ENCODE results near the gene MIX23.

MIX23 gene

DNA sequence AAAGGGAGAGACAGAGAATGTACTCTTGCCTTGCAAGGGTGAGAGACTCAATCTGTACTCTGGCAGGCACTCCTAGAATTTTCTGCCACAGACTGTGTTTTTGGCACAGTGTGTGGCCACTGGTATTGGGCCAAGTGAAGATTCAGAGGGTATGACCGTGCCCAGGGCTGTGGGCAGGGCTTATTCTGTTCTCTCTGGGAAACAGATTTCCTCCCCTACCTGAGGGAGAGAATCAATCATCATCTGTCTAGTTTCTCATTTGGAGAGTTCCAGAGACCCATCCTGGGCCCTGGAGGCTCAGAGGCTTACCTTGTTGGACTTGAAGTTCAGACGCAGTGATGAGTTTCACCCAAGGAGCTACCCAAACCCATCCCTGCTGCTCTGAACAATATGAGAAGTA, 29.8 kb downstream of the MIX23 start:
- DNase-seq (ENCODE audit: low read depth in 2 of 3, low spot score in 1 of 3): no peak

DNA sequence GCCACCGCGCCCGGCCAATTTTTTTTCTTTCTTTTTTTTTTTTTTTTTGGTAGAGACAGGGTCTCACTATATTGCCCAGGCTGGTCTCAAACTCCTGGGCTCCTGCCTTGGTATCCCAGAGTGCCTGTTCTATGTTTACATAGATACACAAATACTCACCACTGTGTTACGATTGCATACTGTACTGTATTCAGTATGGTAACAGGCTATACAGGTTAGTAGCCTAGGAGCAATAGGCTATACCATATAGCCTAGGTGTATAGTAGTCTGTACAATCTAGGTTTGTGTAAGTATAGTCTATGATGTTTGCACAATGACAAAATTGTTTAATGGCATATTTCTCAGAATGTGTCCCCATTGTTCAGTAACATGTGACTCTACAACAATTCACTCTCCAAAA, 31.4 kb downstream of the MIX23 start:
- no peak for DNase-seq (ENCODE audit: low read depth in 2 of 3, low spot score in 1 of 3)

DNA sequence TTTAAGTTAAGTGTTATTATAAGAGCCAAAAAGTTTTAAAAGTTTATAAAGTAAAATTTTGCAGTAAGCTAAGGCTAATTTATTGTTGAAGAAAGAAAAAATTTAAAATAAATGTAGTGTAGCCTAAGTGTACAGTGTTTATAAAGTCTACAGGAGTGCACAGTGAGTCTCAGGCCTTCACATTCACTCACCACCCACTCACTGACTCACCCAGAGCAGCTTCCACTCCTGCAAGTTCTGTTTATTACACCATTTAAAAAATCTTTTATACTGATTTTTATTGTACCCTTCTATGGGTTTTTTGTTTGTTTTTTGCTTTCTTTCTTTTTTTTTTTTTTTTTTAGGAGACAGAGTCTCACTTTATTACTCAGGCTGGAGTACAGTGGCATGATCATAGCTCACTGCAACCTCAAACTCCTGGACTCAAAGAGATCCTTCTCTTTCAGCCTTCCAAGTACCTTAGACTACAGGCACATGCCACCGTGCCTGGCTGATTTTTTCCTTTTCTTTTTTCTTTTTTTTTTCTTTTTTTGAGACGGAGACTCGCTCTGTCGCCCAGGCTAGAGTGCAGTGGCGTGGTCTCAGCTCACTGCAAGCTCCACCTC, 32.1 kb downstream of the MIX23 start:
- DNase-seq (ENCODE audit: low read depth in 2 of 3, low spot score in 1 of 3): no peak

DNA sequence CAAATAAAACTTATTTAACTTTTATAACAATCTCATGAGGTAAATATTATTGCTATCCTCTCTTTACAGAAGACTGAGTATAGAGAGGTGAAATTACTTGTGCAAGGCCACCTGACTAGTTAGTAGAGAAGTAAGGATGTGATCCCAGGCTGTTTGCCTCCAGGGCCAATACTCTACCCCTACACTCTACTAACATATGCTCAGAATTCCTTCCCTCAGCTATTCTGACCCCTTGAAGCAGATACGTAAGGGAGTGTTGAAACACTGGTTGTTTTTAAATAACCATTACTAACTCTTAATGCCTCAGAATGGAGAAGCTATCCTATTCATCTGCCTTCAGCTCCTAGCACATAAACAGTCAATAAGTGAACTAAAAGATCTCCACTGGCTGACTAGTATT, 33.9 kb downstream of the MIX23 start:
- no peak for DNase-seq (ENCODE audit: low read depth in 2 of 3, low spot score in 1 of 3)

DNA sequence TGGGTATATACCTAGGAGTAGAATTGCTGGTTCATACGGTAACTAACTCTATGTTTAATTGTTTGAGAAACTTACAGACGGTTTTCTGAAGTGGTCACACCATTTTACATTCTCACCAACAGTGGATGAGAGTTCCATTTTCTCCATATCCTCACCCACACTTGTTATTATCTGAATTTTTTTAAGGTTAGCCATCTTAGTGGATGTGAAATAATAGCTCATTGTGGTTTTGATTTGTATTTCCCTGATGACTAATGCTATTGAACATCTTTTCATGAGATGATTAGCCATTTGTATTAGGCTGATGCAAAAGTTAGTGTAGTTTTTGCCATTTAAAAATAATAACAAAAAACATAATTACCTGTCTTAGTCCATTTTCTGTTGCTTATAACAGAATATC, 39.4 kb downstream of the MIX23 start:
- DNase-seq (ENCODE audit: low read depth in 2 of 3, low spot score in 1 of 3): no peak

DNA sequence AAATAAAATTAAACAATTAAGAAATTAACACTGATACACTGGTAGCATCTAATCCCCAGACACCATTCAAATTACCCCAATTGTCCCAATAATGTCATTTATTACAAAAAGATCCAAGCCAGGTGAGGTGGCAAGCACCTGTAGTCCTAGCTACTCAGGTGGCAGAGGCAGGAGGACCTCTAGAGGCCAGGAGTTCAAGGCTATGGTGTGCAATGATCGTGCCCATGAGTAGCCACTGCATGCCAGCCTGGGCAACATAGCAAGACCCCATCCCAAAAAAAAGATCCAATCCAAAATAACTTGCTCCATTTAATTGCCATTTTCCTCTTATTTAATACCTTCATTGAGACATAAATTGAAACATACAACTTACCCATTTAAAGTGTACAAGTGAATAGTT, 40.2 kb downstream of the MIX23 start:
- no peak for DNase-seq (ENCODE audit: low read depth in 2 of 3, low spot score in 1 of 3)

DNA sequence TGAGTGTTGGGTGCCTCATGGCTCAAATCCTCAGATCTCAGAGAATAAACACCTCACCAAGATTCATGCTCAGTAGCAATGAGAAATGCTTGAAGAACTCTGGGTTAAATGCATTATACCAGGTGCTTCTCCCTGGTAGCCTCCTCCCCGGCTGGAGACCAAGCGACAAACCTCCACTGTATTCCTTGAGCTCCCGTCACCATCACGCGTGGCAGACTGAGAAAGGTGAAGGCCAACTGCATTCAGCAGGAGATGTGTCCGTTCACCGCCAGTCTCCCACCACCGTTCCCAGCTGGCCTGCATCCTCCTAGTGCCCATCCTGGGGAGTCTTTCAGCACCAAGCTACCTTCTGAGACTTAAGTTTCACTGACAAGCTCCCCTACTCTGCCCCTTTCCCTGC, 50.5 kb downstream of the MIX23 start:
- DNase-seq (ENCODE audit: low read depth in 2 of 3, low spot score in 1 of 3): no peak

DNA sequence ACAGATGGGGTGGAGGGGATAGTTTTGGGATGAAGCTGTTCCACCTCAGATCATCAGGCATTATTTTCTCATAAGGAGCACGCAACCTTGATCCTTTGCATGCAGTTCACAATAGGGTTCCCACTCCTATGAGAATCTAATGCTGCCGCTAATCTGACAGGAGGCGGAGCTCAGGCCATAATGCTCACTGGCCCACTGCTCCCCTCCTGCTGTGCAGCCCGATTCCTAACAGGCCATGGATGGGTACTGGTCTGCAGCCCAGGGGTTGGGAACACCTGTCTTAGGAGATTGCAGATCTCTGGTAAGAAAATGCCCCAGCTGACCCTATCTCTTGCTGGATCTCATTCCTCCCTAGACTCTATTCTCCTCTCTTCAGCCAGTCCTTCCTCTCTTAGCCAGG, 51.1 kb downstream of the MIX23 start:
- DNase-seq (ENCODE audit: low read depth in 2 of 3, low spot score in 1 of 3): no peak

DNA sequence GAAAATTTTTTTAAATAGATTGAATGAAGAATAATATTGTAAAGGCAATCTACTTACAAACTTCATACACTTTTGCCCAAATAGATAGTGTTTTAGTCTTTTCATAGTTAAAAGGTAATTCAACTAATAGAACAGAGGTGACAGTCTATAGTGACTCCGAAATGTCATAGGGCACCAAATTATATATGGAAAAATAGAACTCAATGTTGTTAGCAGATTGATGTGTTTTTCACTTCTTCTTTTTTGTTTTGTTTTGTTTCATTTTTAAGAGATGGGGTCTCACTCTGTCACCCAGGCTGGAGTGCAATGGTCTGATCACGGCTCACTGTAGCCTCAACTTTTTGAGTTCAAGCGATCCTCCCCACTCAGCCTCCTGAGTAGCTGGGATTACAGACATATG, 57.3 kb downstream of the MIX23 start:
- DNase-seq (ENCODE audit: low read depth in 2 of 3, low spot score in 1 of 3): no peak

DNA sequence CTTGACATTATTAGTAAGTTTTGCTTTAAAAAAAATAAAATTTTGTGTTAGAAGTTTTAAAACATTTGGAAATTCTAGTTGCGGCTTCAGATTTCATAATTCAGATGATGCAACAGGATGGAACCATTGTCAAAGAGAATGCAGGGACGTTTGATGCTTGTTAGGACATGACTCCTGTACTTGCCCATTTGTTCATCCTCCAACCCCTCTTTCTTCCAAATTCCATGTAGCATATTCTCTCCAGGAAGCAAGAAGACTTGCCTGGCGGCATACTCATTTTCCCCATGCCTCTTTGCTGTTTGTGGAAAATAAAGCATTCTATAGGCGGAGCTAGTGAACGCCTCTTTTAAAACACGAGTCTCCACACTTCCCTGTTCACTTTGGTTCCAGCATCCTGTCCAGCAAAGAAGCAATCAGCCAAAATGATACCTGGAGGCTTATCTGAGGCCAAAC, 58.1 kb downstream of the MIX23 start, which contains the start of gene CSTA:
Gene CSTA, plus strand, starts transcription at position 378 of the 453 bp plus-strand sequence. Its CDS starts 45 bp downstream, at position 423.
- no peak for DNase-seq (ENCODE audit: low read depth in 2 of 3, low spot score in 1 of 3)

DNA sequence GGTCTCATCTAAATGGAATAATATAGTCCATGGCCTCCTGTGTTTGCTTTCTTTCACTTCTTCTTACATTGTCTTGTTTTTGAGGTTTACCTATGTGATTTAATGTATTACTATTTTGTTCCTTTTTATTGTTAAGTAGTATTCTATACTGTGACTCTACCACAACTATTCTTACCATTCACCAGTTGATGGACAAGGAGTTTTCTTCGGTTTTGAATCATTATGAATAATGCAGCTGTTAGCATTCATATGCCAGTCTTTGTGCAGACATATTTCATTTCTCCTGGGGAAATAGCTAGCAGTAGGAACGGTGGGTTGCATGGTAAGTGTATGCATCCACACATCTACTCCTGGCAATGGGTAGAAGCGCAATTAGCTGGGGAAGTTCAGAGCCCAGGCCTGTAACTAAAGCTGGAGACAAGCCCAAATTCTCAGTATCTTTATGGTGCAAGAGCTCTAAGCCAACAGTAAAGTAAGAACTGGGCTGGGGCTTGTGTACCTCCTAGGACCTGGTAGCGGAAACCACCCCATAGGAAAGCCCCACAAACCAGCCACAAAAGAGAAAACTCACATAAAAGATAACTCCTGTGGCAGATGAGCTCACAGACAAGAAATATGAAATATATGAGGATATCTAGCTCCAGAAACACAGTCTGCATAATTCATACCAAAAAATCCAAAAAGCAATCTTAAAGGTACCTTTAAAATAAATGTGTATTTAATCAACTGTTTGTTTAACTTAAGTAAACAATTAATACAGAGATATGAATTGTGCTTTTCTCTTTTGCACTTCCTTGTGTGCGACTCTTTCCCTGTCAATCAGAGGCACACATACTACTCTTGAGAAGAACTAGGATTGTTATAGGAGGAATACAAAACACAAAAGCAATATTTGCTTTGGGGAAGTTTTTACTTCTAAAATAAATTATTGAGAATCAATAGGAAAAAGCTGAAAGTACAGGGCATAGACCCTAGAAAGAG, 60.6 kb downstream of the MIX23 start:
- DNase-seq (ENCODE audit: low read depth in 2 of 3, low spot score in 1 of 3): no peak

DNA sequence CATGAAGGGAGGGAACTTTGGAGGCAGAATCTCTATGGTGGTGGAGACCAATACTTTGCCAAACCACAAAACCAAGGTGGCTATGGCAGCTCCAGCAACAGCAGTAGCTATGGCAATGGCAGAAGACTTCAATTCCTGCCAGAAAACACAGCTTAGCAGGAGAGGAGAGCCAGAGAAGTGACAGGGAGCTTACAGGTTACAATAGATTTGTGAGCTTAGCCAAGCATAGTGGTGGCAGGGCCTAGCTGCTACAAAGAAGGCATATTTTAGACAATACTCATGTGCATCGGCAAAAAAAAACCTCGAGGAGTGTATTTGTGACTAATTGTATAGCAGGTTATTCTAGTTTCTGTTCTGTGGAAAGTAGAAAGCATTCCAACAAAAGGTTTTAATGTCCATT, 64.4 kb downstream of the MIX23 start:
- no peak for DNase-seq (ENCODE audit: low read depth in 2 of 3, low spot score in 1 of 3)

DNA sequence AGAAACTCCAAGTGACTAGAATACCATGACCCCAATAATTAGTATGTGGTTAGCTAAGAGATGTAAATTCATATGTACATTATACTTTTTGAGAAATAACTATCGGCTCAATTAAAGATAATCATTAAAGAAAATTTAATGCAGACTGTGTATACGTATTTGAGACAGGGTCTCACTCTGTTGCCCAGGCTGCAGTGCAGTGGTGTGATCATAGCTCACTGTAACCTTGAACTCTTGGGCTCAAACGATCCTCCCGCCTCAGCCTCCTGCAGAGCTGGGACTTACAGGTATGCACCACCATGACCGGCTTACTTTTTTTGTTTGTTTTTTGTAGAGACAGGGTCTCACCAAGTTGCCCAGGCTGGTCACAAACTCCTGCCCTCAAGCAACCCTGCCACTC, 66.7 kb downstream of the MIX23 start:
- DNase-seq (ENCODE audit: low read depth in 2 of 3, low spot score in 1 of 3): no peak

DNA sequence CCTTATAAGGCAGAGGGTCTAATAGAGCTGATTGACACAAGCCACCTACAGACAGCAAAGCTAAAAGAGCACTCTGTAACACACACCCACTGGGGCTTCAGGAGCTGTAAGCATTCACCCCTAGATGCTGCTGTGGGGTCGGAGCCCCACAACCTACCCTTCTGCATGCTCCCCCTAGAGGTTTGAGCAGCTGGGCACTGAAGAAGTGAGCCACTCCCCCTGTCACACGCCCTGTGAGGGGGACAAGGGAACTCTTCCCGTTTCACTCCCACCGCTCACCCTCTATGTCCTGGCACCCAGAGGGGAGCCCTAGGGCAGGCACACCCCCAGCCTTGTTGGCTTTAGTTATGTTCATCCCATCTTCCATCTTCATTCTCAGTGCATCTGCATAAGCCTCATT, 67.4 kb downstream of the MIX23 start:
- DNase-seq (ENCODE audit: low read depth in 2 of 3, low spot score in 1 of 3): no peak

DNA sequence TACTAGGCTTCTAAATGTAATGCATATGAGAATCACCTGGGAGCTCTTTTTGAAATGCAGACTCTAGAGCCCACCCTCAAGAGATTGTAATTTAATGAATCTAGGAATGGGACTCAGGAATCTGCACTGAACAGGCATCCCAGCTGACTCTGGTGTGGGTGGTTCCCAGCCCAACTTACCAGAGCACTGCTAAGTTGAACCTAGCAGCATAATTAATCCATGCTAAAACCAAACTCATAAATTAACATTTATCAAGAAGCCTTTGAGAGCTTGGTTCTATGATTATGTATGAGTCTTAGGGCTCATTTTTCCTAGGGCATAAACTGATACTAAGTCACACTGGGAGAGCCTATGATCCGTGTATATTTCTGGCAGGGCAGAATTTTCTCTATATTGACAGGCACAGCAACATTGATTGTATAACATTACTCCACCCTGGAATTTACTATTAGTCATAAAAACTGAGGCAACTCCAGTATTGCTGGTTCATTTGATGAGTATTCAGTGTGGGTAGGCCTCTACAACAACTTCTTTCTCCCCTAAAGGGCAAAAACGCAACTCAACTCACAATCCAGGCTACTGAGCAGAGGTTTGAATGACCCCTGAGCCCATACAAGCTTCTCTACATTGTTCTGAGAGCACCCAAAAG, 68.7 kb downstream of the MIX23 start:
- no peak for DNase-seq (ENCODE audit: low read depth in 2 of 3, low spot score in 1 of 3)

DNA sequence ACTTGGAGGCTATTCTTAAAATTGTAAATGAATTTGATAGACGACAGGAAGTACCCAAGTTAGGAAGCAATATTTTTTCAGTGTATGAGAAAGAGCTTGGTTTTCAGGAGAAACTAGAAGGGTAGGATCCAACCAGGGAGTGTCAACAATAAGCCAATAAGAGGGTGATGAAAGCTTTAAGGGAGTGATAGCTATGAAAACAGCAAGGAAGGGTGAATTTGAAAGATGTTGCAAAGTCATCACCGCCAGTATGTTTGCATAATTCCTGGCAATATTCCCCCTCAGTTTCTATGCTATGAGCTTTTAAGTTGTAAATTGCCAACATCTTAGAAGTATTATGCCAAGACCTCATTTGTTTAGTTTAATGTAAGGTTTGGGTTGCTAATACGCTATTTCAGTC, 69.8 kb downstream of the MIX23 start:
- no peak for DNase-seq (ENCODE audit: low read depth in 2 of 3, low spot score in 1 of 3)

DNA sequence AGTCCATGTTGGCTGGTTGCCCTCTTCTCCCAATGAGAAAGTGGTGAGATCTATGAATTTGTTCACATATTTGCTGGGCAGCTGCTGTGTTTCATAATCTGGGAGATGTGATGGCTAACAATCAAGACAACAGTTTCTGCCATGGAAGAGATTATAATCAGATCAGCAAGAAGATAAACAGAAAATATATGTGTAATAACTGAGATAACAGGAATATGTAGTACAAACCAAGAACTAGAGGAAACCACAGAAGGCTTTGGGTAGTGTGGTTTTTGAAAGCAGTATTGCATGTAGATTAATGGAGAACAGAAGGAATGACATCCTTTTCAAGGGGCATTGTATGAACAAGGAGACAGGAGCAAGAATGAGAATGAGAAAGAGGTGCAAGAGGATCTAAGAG, 70.2 kb downstream of the MIX23 start:
- no peak for DNase-seq (ENCODE audit: low read depth in 2 of 3, low spot score in 1 of 3)

DNA sequence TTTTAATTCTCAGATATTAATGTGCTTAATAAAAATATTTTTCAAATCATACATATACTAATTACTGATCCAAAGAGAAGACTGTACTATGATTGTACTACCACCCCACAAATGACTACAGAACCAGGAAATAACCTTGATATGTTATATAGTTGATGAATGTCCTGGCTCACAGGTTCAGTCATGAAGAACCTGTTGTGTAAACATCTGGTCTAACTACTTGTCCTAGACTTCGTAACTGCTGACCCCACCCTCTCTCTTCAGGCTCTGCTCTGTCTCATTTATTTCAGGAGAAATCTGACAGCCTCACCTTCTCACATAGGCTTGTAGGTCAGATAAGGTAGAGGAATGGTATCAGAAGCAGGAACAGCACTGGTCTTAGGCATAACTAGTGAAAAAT, 72.7 kb downstream of the MIX23 start:
- no peak for DNase-seq (ENCODE audit: low read depth in 2 of 3, low spot score in 1 of 3)
